PFSK-1 (cell line): ENCODE results near the gene RPS6KA3.

Experiments used
- POLR2AphosphoS5 ChIP-seq: IDR thresholded peaks from 2 replicates; pipeline ENCODE4 v1.6.1; 2012; ENCODE audit warnings: low read depth, mild to moderate bottlenecking, control low read depth, low read length, moderate library complexity
- SIN3A ChIP-seq: IDR thresholded peaks from 2 replicates; pipeline ENCODE4 v1.6.1; 2012; ENCODE audit warnings: mild to moderate bottlenecking, low read length, moderate library complexity, borderline replicate concordance; ENCODE audit not compliant: insufficient read depth
- TAF1 ChIP-seq: IDR thresholded peaks from 2 replicates; pipeline ENCODE4 v1.6.1; 2012; ENCODE audit warnings: low read length, control low read depth, borderline replicate concordance; ENCODE audit not compliant: insufficient read depth
- TF ChIP-seq, protein P1 (sequence below), 2 experiments: IDR thresholded peaks; 2 replicates each; pipeline versions ENCODE4 v1.6.1 to v1.8.0; 2011 to 2012; ENCODE audit warnings: low read depth in 2 of 2, low read length in 2 of 2, control low read depth in 1 of 2, inconsistent platforms in 1 of 2, mild to moderate bottlenecking in 1 of 2, moderate library complexity in 1 of 2; ENCODE audit not compliant: insufficient read depth in 1 of 2

DNA sequence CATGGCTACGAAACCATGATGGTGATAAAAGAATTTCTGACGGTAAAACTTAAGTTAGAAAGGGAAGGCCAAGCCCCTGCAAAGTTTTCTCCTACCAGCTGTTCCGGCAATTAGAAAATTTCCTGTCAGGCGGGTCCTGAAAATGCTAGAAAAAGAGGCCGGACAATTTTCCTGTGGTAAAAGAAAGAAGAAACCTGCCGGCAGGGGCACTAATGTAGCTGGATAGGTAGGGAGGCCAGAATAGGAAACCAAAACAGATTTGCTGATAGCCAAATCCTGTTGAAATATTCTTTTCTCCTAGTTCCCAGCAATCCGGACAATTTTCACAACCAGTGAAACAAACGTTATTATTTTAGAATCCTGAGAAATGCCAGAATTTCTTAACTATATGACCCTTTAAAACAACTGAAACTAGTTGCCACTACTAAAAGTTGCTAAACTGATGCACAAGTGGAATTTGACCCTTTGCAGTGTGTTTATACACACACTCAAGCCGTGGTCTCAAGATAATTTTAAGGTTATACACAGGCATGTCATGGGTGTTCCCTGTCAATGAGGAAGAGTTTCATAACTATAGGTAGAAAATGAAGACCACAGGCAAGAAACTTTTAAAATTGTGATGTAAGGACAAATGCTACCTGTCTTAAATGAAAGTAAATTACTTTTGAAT is 47.7 kb downstream of the RPS6KA3 start:
- TF ChIP-seq, protein P1, sequence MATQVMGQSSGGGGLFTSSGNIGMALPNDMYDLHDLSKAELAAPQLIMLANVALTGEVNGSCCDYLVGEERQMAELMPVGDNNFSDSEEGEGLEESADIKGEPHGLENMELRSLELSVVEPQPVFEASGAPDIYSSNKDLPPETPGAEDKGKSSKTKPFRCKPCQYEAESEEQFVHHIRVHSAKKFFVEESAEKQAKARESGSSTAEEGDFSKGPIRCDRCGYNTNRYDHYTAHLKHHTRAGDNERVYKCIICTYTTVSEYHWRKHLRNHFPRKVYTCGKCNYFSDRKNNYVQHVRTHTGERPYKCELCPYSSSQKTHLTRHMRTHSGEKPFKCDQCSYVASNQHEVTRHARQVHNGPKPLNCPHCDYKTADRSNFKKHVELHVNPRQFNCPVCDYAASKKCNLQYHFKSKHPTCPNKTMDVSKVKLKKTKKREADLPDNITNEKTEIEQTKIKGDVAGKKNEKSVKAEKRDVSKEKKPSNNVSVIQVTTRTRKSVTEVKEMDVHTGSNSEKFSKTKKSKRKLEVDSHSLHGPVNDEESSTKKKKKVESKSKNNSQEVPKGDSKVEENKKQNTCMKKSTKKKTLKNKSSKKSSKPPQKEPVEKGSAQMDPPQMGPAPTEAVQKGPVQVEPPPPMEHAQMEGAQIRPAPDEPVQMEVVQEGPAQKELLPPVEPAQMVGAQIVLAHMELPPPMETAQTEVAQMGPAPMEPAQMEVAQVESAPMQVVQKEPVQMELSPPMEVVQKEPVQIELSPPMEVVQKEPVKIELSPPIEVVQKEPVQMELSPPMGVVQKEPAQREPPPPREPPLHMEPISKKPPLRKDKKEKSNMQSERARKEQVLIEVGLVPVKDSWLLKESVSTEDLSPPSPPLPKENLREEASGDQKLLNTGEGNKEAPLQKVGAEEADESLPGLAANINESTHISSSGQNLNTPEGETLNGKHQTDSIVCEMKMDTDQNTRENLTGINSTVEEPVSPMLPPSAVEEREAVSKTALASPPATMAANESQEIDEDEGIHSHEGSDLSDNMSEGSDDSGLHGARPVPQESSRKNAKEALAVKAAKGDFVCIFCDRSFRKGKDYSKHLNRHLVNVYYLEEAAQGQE (IDR thresholded peaks at IDR 0.05; ENCODE audit: insufficient read depth in 1 of 2, low read depth in 2 of 2, low read length in 2 of 2), result no peak
- TF ChIP-seq POLR2AphosphoS5 (no peak), TAF1 (no peak), SIN3A (no peak)
